H1 (cell line): ENCODE data around the gene IRX4. TPM values are rescaled to one million over a fixed set of nuclear protein-coding genes. Genes with fewer than 3 reads are reported as not detected.

Experiments used
- ASH2L ChIP-seq: fragments of 200-600, 300-600 bp; sonication (generic); IDR thresholded peaks from one replicate; pipeline ENCODE4 v1.7.1; 2017; ENCODE audit warnings: low read length
- ATF3 ChIP-seq: IDR thresholded peaks from 2 replicates; pipeline ENCODE4 v1.6.1; 2011; ENCODE audit warnings: low read depth, mild to moderate bottlenecking, low read length; ENCODE audit not compliant: insufficient read depth
- CHD2 ChIP-seq: IDR thresholded peaks from 2 replicates; pipeline ENCODE4 v1.6.1; 2012; ENCODE audit warnings: low read length, improper control_type of control experiment
- GTF2F1 ChIP-seq: IDR thresholded peaks from 2 replicates; pipeline ENCODE4 v1.6.1; 2012; ENCODE audit warnings: low read depth, low read length, improper control_type of control experiment, borderline replicate concordance
- polyA plus RNA-seq, 7 experiments: library from polyadenylated mRNA; depleted of rRNA in 3 of 7; stranded (reverse) in 5 of 7; unstranded in 2 of 7; fragments of >200 nt in 5 of 7; fragments of 200-250 nt in 2 of 7; gene quantifications; 1 replicate in 5 of 7; 2 replicates in 1 of 7; 4 replicates in 1 of 7; pipeline versions ENCODE4 v1.2.1 to v1.2.3, GENCODE V29; 2011 to 2013; ENCODE audit warnings: missing spikeins in 2 of 7, mixed read lengths in 2 of 7
- total RNA-seq: library from RNA; stranded (reverse); fragmentation: NEBNext Ultra II Directional; extraction: Animal tissue kit (Norgen Biotek cat#: 25700); gene quantifications from 2 replicates; pipeline ENCODE4 v1.2.1, GENCODE V29; 2021

Gene IRX4
- total and polyA plus RNA-seq, 2 of the 8 experiments (the other 6 are each of a cell fraction or from before 2014, with no cell fraction given) = 0.45 to 1.2 TPM

GRCh38 chr5:1865486-1865885 is 17.2 kb downstream of the IRX4 start (continued):
- TF ChIP-seq ATF3 (no peak), ASH2L (no peak), GTF2F1 (no peak), CHD2 (no peak)
